Uterus (tissue), 4 donors: ENCODE results near the gene TMEM95. TPM values are rescaled to one million over a fixed set of nuclear protein-coding genes. Genes with fewer than 3 reads are reported as not detected.

Source experiments
- DNase-seq, 2 donors: peaks; one replicate each; pipeline ENCODE4 v3.0.0-alpha.2; 2019 to 2020
- H3K27ac ChIP-seq, 2 donors: fragments of 200-600 bp; sonication (generic); 1 replicate in 1 of 2; 2 replicates in 1 of 2; pipeline ENCODE4 v1.5.1; 2016 to 2018
- H3K27me3 ChIP-seq, 2 donors: fragments of 200-600 bp; sonication (generic); one replicate each; pipeline ENCODE4 v1.5.1; 2018 to 2019; ENCODE audit warnings: control low read depth in 1 of 2
- H3K36me3 ChIP-seq, 2 donors: fragments of 200-600 bp; sonication (generic); one replicate each; pipeline ENCODE4 v1.5.1; 2019; ENCODE audit warnings: control low read depth in 1 of 2
- H3K4me1 ChIP-seq, 2 donors: fragments of 200-600 bp; sonication (generic); one replicate each; pipeline ENCODE4 v1.5.1; 2018 to 2019; ENCODE audit warnings: control low read depth in 1 of 2
- H3K4me3 ChIP-seq, 2 donors: fragments of 200-600 bp; sonication (generic); 1 replicate in 1 of 2; 2 replicates in 1 of 2; pipeline ENCODE4 v1.5.1; 2018 to 2019; ENCODE audit warnings: mild to moderate bottlenecking in 1 of 2
- H3K9me3 ChIP-seq, 2 donors: fragments of 200-600 bp; sonication (generic); one replicate each; pipeline ENCODE4 v1.5.1; 2019; ENCODE audit warnings: control low read depth in 1 of 2
- CTCF ChIP-seq, 4 experiments: fragments of 200-600 bp in 2 of 4; fragments of 450-650 bp in 2 of 4; sonication (generic) in 2 of 4; IDR thresholded peaks; one replicate each; pipeline ENCODE4 v1.5.1; 2016 to 2019; ENCODE audit warnings: antibody characterized with exemption in 4 of 4, mild to moderate bottlenecking in 2 of 4, moderate library complexity in 1 of 4
- POLR2A ChIP-seq, 2 donors: fragments of 450-650 bp; IDR thresholded peaks; one replicate each; pipeline ENCODE4 v1.6.1; 2016; ENCODE audit warnings: antibody characterized with exemption in 2 of 2, mild to moderate bottlenecking in 1 of 2, moderate library complexity in 1 of 2
- intact Hi-C: fragments of 100-400 bp; cut with DNase I; formaldehyde crosslinking; loops from one replicate; pipeline ENCODE4 v1.15.1; 2023; ENCODE audit warnings: low total_unique reads
- total RNA-seq, 4 donors: library from RNA; depleted of rRNA in 3 of 4; stranded (reverse); fragments of >200 nt in 3 of 4; gene quantifications; one replicate each; pipeline versions ENCODE4 v1.1.0 to v1.2.4, GENCODE V29; 2014 to 2023
- donor health status: DM: yes; HTN: yes; CAD: no.

The TMEM95 gene
- total RNA-seq, 4 donors from 2014 or later: not detected

- intact Hi-C loops: no loop called here
- H3K4me3 ChIP-seq: no peak overlapping the region
- DNase-seq: no peak
- H3K27me3 ChIP-seq: no peaks in the 10 kb centered on the region
- no peak for TF ChIP-seq CTCF (IDR thresholded peaks at IDR 0.05)
- no peak for TF ChIP-seq POLR2A (IDR thresholded peaks at IDR 0.05)
- H3K27ac ChIP-seq: no peak overlapping the region
- no peaks in the 10 kb centered on the region for H3K4me1 ChIP-seq
- no peaks in the 10 kb centered on the region for H3K36me3 ChIP-seq
- no peaks in the 10 kb centered on the region for H3K9me3 ChIP-seq
These were observed 11.7 kb upstream of the TMEM95 start for GRCh38 chr17:7343250-7343649.

GRCh38 chr17:7346761-7347614 is 8.0 kb upstream of the TMEM95 start:
- Histone ChIP-seq H3K27me3 (no peaks in the 10 kb centered on the region), H3K9me3 (no peaks in the 10 kb centered on the region), H3K27ac (no peak overlapping the region), H3K36me3 (no peaks in the 10 kb centered on the region), H3K4me1 (no peaks in the 10 kb centered on the region), H3K4me3 (no peak overlapping the region)
- no peak for DNase-seq
- TF ChIP-seq CTCF (IDR thresholded peaks at IDR 0.05) (no peak), POLR2A (IDR thresholded peaks at IDR 0.05) (no peak)
- intact Hi-C loops: no loop called here

GRCh38 chr17:7347630-7348477 is 7.1 kb upstream of the TMEM95 start:
- intact Hi-C loops: no loop called here
- Histone ChIP-seq H3K9me3 (no peaks in the 10 kb centered on the region), H3K27me3 (no peaks in the 10 kb centered on the region), H3K27ac (peak overlapping the region in 1 of 2 donors; percentile 95), H3K4me3 (no peak overlapping the region), H3K4me1 (peaks cover 0 to 2% of the 10 kb centered on the region in 2 donors), H3K36me3 (no peaks in the 10 kb centered on the region)
- DNase-seq: no peak
- TF ChIP-seq CTCF (IDR thresholded peaks at IDR 0.05) (no peak), POLR2A (IDR thresholded peaks at IDR 0.05) (no peak)

- no peaks in the 10 kb centered on the region for H3K9me3 ChIP-seq
- no peaks in the 10 kb centered on the region for H3K27me3 ChIP-seq
- DNase-seq: no peak
- H3K36me3 ChIP-seq: no peaks in the 10 kb centered on the region
- TF ChIP-seq POLR2A (IDR thresholded peaks at IDR 0.05) (no peak), CTCF (IDR thresholded peaks at IDR 0.05) (no peak)
- peak overlapping the region in 1 of 2 donors; percentile 95 for H3K27ac ChIP-seq
- H3K4me3 ChIP-seq: no peak overlapping the region
- intact Hi-C loops: no loop called here
- H3K4me1 ChIP-seq: peaks cover 0 to 8% of the 10 kb centered on the region in 2 donors
These were observed 6.3 kb upstream of the TMEM95 start for GRCh38 chr17:7348478-7349242.
